Activated CD4-positive, CD25-positive, alpha-beta regulatory T cell (primary cell): ENCODE data around the gene SHANK2.

Source experiments
- DNase-seq, 4 experiments: peaks; one replicate each; lab custom pipeline; 2025; lab: John Stamatoyannopoulos, UW

SHANK2 gene

DNA sequence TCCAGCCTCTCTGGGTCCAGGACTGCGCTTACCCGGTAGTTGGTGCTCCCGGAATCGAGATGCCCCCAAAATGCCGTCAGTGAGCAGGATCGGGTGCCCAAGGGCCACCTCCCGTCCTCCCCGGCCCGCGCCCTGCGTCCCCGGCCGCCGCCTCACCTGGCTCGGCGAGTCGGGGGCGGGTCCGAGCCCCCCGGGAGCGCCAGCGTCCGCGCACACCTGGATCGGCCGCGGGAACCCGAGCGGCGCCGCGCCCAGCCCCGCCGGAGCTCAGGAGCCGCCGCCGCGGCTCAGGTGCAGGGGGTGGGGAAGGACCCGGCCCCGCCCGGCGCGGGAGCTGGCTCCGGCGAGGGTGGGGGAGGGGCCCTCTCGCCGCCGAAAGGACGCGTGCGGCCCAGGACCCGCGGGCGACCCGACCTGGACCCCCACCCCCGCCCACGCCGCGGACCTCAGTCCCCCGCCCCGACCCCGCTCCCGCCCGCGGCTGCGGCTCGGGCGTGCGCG lies at the start of gene SHANK2:
SHANK2 (minus strand) TSS at position 309 of the 501 bp plus-strand sequence. CDS start 105,251 bp downstream, outside the sequence.
- DNase-seq = no peak

DNA sequence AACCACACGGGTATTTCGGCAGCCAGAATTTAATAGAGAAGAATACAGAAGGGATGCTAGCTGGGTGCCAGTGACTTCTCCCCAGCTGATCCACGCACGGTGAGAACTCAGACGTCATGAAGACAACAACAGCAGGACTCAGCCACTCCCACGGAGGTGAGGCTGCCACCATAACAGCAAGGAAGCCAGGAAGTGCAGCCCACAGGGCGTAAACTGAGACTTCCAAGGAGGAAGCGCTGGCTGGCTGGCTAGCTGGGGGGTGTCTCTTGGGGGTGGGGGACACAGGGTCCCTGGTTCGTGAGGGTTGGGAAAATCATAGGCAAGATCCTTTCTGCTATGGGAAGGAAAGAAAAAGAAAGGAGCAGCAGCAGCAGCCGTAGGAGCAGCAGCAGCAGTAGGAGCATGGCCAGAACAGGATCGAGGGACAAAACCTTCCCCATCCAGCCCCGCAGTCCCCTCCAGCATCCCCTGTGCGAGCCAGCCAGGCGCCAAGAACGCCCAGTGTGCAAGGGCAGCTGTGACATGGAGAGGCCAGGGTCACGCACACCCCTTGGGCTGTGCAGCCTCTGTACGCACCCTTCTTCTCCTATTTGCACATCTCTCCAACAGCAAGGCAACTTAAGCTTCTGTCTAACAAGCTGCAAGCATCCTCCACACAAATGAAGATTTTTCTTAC lies 49.6 kb upstream of the SHANK2 start:
- DNase-seq = no peak

DNA sequence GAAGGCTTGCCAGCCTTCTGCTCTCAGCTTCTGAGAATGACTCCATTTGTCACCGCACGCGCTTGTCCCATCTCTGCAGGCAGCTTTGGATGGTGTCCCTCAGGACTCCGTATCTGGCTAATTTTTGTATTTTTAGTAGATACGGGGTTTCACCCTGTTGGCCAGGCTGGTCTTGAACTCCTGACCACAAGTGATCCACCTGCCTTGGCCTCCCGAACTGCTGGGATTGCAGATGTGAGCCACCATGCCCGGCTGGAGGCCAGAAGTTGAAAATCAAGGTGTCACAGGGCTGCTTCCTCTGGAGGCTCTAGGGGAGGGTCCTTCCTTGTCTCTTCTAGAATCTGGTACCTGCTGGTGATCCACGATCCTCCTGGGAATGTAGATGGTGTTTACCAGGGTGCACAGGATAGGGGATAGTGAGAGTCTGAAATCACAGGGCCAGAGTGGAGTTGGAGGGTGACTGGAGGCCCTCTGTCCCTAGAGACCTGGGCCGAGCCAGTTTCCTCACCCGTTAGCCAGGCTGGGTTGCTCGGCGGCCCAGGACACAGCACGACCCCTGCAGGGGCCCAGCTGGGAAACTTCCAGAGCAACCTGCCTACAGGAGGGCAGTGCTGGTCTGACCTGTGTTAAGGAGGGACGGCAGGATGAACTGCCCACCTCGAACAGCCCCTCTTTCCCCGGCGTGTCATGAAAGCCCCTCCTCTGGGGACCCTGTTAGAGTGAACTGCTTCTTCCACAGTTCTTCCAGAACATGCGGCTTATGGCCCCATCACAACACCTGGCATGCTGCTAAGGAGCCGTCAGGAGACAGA lies 48.9 kb upstream of the SHANK2 start:
- no peak for DNase-seq

DNA sequence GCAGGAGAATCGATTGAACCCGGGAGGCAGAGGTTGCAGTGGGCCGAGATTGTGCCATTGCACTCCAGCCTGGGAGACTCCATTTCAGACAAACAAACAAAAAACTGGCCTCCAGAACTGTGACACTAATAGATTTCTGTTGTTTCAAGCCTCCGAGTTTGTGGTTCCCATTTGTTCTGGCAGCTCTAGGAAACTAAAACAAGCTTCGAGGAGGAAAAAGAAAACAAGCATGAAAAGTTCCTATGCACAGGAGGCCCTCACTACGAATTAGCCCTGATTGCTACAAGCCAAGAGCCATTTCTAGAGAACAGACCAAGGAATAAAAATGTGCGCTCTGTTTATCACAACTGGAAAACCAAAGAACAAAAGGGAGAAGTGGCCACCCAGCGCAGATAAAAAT lies 47.8 kb upstream of the SHANK2 start:
- DNase-seq = no peak

DNA sequence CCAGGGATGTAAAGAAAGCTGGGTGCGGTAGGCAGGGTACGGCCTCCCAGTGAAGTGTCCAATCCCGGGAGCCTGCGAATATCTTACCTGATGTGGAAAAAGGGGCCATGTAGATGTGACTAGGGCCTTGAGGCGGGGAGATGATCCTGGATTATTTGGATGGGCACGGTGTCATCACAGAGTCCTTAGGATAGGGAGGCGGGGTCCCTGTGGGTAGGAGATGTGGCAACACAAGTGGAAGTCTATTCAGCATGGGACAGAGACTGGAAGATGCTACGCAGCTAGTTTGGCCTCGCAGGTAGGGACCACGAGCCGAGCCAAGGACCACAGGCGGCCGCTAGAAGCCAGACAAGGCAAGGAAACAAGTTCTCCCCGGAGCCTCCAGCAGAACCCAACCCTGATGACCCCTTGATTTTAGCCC lies 46.4 kb upstream of the SHANK2 start:
- DNase-seq = no peak

DNA sequence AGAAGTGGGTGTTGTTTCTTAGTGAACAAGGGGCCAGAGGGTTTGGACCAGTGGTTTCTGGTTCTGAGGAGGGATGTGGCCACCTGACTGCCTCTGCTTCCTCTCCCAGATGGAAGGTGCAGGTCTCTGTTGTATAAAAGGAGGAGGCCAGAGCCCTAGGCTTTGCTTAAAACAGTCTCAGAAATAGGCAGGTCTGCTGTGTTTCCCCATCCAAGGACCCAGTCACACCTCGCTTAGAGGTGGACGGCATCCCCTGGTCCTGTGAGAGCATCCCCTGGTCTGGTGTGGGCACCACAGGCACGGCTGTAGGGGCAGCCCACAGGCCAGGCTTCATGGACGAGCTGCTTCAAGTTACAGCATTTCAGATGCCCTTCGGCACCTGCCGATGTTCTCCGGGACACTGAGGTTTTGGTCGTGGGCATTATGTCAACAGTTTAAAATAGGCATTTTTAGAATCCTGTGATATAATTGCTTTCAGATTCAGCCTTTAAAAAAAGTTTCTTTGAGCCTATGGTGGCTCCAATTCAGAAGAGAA lies 45.7 kb upstream of the SHANK2 start:
- no peak for DNase-seq

DNA sequence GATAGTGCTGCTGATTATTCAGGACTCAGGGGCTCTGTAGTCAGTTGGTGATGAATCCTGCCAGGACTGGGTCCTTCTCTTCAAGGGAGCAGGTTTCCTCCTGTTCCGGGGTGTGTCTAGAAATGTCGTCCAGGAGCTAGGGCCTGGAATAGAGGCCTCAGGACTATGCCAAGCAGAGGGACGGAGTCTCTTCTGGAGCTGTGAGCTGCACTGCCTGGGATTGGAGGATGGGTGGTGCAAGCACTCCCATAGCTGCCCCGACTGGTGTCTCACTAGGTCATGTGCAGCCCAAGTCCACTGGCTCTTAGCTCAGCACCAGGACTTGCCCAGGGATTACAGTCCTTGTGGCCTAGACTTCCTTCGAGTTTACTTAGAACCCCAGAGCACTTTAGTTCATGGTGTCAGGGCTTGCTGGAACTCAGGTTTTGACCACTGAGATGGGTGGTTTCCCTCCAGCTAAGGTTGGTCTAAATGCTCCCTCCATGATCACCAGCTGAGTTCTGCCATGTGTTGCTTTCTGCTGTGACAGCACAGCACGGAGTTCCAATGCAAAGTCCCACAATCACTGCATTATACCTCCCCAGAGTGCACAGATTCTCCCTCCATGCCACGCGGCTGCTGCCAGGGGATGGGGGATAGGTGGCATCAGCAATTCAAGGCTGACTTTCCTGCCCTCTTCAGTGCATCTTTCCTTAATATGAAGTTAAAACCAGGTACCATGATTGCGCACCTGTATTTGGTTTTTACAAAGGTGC lies 42.6 kb upstream of the SHANK2 start:
- DNase-seq = no peak

DNA sequence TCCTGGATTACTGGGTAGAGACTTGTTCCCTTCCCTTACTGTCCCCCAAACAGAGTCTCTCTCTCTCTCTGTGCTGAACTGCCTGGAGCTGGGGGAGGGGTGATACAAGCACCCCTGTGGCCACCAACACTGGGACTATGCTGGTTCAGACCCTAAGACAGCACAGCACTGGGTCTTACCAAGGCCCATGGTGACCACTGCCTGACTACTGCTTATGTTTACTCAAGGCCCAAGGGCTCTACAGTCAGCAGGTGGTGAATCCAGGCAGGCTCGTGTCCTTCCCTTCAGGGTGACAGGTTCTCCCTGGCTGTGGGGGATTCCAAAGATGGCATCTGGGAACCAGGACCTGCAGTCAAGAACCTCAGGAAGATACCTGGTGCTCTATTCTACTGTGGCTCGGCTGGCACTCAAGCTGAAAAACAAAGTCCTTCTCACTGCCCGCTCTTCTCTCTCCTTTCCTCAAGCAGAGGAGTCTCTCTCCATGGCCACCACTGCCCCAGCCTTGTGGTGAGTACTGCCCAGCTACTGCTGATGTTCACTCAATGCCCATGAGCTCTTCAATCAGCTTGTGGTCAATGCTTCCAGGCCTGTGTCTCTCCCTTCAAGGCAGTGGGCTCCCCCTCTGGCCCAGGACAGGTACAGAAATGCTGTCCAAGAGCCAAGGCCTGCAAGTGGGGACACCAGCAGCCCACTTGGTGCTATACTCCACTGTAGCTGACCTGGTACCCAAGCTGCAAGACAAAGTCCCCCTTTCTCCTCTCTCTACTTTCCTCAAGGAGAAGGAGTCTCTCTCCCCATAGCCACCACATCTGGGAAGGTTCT lies 41.8 kb upstream of the SHANK2 start:
- no peak for DNase-seq

DNA sequence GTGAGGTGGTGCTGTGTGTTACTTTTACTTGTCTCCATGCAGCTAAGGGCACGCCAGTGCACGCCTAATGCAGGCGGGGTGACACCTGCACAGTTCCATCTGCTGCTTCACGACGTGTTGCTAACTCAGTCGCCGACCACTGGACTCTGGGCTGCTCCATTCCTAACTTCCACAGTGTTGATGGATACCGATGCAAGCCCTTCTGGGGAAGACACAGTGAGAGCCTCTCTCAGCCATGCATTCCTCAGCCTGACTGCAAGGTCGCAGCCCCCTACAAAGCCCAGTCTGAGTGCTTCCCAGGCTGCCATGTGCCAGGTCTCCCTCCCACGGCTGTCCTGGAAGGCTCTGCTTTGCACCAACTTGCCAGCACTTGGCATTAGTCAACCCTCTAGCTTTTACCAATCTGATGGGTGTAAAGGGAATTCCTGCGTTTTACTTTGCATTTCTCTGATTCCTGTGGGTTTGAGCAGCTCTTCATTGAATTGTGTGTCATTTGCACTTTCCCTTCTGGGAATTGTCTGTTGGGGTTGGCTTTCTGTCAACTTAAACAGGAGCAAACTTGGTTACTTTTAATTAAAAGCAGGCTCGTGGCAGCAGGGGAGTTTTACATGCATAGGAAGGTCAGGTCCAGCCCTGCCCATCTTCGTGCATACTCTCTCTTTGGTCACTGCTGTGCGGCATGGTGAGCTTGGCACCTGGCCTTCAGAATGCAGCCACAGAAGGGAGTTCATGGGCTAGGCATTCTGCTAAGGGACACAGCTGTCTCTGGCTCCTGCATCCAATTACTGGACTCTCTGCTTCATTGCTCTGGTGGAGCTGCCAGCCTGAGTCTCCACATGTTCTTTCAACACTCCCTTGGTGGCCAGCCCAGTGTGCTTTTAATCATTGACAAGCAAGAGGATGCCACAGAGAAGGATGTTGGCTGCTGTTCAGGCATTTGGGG lies 34.6 kb upstream of the SHANK2 start:
- no peak for DNase-seq

DNA sequence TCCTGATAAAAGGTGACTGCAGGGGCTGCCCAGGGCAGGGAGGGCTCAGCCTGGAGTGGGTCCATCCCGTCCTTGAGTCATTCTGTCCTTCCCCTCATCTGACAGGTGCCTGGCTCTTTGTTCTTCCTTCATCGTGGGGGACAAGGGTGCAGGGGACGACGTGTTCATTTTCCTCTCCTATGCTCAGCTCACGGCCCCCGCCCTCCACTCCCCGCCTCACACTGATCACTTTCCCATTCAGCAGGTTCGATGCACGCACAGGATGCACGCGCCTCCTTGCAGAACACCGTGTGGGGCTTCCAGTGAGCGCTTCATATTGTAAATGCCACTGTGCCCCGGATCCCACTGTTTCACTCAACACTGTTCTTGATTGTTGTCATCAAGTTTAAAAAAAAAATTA lies 32.7 kb upstream of the SHANK2 start:
- DNase-seq = no peak

DNA sequence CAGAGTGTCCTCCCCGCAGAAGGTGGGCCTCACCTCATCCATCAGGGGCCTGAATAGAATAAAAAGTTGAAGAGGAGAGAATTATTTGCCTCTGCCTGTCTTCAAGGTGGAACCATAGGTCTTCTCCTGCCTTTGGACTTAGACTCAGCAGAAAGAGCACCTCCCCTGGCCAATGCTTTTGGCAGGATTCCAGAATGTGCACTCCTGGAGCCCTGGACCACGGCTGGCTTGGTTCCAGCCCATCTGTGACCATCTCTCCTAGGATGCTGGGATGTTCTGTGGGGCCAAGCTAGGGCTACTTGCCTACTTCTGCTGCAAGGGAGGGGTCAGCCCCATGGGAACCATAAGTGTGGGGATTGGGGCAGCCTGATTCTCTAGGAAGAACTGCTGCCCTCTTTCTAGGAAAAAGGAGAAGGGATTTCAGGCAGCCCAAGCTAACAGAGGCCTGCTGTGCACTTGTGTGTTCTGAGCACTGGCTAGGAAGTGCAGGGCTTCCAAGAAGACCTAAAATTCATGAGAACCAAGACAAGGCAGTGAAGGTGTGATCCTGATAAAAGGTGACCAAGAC lies 32.2 kb upstream of the SHANK2 start:
- no peak for DNase-seq

DNA sequence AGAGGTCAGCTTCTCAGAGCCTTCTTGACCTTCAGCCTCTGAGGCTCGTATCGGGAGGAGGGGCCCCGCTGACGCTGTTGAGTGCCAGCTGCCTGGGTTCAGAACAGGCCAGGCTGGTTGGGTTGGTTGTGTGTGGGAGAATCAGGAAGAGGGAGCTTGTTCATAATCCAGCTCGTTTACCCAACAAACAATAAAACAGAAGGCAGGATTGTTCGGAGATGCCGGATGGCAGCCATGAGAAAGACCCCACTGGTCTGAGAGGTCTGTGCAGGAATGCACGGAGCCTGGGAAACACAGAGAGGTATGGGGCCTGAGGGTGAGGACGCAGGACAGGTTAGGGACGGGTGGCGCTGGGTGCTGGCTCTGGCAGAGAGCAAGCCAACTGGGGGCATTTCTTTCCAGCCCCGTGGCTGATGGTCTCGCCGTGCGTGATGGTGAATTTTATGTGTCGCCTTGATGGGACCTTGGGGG lies 31.6 kb upstream of the SHANK2 start:
- no peak for DNase-seq

DNA sequence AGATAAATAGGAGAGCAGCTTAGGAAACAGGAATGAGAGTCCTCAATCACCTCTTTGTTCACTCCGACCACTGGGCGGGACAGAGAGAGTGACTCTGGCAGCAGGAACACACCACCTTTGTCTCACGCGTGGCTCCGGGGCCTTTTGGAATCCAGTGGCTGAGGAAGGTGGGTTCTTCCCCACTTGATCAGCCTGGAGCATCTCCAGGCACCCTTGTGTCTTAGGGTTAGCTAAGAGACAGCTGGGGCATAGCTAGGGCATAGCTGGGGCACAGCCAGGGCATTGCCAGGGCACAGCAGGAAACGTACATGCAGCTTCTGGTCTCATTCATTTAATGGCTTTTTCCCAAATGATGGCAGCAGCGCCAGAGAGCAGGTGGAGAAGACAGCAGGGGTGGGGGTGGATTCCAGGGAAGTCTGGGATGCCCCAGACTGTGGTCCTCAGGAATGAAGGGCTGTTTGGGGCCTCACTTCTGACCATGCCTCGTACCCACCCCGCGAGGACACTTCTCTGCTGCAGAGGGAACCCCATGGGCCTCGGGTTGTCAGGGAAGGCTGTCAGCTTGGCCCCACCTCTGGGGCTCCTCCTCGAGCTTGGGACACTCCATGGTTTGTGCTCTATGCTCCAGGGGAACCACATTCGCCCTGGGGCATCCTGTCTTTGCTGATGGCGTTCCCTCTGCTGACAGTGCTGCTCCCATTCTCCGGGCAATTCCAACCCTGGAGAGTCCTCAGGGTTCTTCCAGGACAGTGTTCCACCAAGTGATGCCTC lies 30.4 kb upstream of the SHANK2 start:
- no peak for DNase-seq

DNA sequence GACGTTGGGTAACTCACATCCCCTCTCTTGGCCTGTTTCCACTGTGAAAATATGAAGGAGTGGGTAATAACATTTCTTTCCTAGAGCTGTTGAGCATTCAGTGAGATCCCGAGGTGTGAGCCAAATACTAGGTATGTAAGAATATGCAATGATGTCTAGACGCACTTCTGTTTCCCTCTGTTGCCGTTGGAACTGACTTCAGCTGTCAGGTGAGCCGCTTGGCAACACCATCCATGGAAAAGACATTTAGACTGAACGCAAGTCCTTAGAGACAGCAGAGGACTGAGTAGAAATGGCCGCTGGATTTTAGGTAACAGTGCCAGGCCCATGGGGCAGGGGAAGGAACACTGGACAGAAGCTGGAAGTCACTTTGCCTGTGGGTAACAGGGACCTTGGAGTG lies 29.5 kb upstream of the SHANK2 start:
- no peak for DNase-seq

DNA sequence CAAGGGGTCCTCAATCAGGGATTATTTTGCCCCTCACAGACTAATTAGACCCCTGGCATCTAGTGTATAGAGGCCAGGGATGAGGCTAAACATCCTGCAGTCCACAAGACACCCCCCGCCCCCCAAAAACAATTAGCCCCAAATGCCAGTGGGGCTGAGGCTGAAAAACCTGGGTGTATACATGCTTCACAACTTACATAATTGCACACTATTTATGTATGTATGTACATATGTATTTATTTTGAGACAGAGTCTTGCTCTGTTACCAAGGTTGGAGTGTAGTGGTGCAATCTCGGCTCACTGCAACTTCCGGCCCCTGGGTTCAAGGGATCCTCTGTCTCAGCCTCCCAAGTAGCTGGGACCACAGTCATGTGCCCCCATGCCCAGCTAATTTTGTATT lies 28.8 kb upstream of the SHANK2 start:
- no peak for DNase-seq

DNA sequence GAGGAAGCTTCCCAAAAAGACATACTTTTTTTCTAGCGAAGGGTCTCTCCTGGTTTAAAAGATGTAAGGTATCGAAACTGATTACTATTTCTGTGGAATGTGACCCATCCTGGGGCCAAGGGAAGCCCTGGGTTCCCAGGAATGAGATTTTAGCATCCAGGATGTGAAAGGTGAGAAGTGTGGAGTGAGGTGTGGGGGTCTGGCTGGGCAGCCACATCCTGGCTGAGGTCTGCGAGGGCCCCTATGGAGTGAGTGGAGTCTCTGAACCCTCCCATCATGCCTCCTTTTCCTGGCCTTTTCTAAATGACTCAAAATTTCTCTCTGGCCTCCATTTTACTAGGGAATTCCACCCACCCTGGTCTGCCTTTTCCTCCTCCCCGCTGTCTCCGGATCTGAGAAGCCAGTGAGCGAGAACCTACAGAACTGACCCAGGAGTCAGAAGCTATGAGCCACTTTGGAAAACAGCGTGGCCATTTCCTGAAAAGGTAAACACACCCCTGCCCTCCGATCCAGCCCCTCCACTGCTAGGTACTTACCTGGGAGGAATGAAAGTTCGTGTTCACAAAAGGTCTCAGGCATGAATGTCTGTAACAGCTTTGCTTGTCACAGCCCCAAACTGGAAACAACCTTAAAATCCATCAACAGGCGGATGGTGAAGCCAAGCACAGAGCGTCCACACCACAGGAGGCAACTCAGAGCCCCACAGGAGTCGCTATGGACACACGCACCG lies 27.7 kb upstream of the SHANK2 start:
- DNase-seq = no peak

DNA sequence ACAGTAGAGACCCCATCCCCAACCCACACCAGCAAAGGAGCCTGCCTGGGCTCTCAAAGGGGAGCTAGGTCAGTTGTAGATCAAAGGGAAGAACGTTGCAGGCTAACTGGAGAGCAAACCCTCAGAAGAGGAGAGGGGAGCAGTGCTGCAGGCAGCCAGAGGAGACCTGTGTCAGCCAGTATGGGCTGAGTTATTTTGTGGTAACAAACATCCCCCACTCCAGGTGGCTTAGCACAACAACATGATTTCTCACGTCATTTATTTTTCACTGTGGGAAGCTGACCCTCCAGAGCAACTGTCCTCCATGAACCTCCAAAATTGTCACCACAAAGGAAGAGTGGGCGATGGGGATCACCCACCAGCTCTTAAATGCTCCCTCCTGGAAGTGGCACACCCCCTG lies 19.8 kb upstream of the SHANK2 start:
- no peak for DNase-seq
